ENCODE data around the gene ANKRD37.
A peak's percentile ranks its signal among the peaks of the same experiment; 100 is the strongest.

Gene ANKRD37

DNA sequence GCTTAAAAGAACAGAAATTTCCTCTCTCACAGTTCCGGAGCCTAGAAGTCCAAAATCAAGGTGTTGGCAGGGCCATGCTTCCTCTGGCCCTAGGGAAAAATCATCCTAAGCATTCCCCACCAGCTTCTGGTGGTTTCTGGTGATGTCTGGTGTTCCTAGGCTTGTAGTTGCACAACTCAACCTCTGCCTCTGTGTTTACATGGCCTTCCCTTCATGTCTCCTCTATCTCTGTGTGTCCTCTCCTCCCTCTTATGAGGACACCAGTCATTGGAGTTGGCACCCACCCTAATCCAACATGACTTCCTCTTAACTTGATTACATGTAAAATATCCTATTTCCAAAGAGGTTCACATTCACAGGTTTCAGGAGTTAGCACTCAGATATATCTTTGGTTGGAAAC lies 16.3 kb upstream of the ANKRD37 start:
- DNase-seq (ENCODE audit: low spot score): no peak

DNA sequence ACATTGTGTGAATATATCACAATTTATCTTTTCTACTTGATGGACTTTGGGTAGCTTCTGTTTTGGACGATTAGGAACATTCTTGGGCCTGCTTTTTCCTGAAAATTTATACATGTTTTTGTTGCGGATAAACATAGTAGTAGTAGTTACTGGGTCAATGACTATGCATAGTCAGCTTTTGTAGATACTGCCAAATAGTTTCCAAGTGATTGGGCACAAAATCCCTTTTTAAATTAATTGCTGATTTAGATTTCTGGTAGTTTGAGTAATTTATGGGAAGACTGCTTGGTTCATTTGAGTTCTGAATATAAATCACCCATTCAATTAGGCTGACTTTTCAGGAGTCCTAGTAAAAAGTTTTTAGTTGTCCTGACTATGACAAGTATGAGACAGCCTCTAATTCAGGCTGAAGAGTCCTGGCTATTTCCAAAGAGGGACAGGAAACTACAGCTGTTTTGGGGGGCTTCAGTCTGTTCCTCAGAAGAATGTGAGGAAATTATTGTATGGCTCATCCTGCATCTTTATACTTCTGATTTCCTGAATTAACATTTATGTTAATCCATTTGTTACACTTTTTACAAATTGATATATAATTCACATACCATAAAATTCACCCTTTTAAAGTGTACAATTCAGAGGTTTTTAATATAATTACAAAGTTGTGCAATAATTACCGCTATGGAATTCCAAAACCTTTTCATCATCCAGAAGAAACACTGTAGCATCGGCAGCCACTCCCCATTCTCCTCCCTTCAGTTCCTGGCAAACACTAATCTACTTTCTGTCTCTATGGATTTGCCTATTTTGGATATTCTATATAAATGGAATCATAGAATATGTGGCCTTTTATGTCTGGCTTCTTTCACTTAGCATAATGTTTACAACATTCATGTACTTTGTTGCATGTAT lies 15.1 kb upstream of the ANKRD37 start:
- DNase-seq (ENCODE audit: low spot score): no peak

DNA sequence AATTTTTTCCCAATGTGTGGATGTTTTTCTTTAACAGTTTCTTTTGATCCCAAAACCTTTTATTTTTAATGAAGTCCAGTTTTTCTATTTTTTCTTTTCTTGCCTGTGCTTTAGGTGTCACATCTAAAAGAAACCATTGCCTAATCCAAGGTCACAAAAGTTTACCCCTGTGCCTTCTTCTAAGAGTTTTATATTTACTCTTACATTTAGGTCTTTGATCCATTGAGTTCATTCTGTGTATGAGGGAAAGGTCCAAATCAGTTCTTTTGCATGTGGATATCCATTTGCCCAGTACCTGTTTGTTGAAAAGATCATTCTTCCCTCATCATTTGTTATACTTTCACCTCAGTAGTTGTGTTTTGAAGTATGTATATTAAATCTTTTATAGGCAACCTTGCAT lies 13.9 kb upstream of the ANKRD37 start:
- DNase-seq (ENCODE audit: low spot score): no peak

DNA sequence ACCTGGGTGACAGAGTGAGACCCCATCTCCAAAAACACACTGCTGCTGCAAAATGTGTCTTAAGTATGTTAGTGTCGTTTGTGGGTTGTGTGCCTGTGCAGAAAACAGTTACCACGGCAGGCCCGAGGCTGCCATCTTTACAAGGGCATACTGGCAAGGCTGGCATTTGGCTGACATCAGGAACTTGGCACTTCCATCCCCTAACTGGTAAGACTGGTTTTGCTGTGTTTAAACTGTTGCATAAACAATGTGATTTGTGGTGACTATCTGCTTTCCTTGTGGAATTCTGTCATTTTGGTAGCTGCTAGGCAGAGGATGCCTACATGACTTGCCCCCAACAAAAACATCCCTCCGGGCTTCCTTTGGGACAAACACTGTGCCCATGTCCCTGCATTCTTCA lies 13.2 kb upstream of the ANKRD37 start:
- no peak for DNase-seq (ENCODE audit: low spot score)

DNA sequence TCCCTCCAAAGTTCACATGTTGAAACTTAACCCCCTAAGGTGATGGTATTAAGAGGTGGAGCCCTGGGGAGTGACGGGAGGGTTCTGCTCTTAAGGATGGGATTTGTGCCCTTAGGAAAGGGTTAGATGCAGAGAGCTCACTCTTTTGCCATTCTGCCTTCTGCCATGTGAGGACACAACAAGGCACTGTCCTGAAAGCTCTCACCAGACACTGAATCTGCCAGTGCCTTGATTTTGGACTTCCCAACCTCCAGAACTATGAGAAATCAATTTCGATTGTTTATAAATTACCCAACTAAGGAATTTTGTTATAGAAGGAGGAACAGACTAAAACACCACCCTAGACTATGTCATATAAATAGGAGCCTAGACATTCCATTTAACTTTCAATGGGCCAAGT lies 12.6 kb upstream of the ANKRD37 start:
- DNase-seq (ENCODE audit: low spot score): no peak

DNA sequence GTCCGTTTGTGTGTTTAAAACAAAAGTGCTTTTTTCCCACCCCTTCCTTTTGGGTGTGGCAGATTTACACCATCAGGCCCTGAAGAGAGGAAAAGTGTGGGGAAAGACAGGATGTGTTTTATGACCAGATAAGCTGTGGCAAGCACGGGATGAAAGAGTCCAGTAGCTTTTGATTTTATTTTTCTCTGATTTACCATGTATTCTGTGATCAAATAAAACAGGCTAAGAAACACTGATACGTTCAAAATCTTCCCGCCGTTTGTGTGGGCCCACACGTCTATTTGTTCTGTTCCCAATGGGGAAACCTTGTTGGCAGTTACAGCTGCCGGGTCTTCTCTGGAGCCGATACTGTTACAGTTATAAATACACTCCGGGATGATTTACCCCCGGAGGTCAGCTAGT lies 11.7 kb upstream of the ANKRD37 start:
- no peak for DNase-seq (ENCODE audit: low spot score)

DNA sequence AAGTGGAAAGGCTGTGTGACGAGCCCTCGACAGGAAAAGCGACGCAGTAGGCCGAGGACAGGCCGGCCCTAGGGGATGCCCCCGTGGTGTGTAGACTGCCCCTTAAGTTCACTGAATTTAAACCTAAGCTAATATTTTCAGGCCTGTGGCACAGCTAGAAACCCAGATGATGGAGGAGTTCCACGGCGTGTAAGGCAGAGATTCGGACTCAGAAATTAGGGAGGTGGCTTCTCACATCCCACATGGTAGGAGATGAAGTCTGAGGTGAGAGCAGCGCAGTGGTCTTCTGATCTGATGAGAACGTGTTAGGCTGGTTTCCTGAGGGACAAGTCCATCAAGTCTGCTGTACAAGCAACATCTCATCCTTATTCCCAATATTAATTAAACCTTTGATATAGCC lies 8.7 kb upstream of the ANKRD37 start:
- DNase-seq (ENCODE audit: low spot score): no peak

DNA sequence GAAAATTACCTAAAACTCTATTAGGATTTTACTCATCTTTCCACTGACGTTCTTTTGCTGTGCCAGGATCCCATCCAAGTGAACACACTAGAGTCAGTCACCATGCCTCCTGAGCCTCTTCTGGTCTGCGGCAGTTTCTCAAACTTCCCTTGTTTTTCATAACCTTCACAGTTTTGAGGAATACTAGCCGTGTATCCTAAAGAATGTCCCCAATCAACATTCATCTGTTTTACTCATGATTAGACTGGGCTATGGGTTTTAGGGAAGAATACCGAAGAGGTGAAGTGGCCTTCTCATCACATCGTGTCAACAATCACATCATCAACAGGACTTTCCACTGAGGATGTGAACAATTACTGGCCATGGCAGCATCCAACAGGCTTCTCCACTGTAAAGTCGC lies 5.7 kb upstream of the ANKRD37 start:
- no peak for DNase-seq (ENCODE audit: low spot score)

DNA sequence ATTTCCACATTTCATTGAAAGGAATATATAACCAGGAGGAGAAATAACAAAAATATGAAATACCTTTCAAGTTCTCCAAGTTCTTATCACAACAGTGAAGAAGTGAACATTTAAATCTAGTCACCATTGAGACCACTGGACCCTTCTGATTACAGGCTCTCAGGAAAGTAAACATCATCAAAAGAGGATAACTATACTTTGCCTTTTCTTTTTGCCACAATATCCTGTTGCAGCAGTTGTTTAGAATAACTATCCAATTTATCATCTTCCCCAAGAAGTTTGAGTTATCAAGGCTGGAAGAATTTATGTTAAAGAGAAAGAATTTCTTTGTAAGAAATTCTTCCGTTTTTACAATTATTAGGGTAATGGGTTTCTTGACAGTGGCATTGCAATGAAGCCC lies 4.5 kb upstream of the ANKRD37 start:
- no peak for DNase-seq (ENCODE audit: low spot score)

DNA sequence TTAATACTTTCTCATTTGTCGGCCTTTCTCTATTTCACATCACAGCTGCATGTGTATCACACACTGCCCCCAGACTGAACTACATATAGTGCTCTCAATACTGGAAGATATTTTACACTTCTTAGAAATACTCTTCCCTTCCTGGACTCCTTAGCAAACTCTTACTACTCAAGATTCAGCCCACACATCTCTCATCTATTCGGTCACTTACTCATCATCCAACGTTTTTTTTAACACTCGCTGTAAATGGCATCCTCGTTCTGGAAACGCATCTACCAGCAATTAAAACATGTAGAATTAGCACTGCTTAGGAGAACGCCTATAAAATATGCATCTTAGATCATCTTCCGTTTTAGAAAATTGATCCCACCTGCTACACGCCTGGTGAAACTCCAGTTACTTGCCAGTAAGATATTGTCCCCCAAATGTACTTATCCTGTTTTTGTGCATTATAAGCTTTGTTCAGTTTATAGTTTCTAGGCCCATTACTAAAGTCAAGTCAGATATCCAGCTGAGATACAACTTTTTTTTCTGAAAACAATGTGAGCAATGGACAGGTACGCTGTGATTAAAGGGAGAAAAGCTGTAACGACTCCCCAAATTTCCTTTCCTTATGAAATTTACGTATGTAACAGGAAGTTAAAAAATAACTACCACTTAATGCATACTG lies 1.9 kb upstream of the ANKRD37 start:
- no peak for DNase-seq (ENCODE audit: low spot score)

DNA sequence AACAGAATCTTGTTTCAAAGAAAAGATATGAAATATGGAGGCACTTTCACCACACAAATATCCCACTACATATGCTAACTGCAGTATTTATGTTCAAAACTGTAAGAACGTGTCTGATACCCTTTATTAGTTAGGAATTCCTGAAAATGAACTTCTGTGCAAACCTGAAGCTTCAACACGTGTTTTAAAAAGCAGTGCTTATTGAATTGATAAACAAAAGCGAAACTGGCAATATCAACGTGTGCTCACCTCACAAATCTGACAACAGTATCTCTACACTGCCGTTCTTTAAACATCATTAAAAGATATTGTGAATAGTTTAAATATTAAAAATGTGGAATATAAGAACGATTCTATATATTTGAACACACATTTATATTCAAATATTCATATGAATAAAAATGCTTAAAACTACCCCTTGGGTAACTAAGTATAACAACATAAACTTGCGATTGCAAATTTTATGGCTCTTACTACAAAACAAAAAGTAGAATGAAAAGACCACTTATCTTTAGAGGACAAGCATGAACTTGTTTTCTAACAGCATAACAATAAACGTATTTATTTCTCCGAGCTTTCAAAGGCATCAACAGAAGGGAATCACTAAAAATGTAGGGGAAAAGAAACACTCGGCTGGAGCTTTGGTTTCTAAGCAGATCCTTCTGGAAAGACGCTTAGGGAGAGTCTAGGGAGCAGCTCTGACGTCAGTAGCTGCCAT lies 1.2 kb upstream of the ANKRD37 start, which contains the start of gene LRP2BP:
Gene LRP2BP, minus strand, starts transcription at position 687 of the 718 bp plus-strand sequence. CDS start 17,738 bp downstream, outside the sequence.
- DNase-seq (ENCODE audit: low spot score): peak; percentile 85

DNA sequence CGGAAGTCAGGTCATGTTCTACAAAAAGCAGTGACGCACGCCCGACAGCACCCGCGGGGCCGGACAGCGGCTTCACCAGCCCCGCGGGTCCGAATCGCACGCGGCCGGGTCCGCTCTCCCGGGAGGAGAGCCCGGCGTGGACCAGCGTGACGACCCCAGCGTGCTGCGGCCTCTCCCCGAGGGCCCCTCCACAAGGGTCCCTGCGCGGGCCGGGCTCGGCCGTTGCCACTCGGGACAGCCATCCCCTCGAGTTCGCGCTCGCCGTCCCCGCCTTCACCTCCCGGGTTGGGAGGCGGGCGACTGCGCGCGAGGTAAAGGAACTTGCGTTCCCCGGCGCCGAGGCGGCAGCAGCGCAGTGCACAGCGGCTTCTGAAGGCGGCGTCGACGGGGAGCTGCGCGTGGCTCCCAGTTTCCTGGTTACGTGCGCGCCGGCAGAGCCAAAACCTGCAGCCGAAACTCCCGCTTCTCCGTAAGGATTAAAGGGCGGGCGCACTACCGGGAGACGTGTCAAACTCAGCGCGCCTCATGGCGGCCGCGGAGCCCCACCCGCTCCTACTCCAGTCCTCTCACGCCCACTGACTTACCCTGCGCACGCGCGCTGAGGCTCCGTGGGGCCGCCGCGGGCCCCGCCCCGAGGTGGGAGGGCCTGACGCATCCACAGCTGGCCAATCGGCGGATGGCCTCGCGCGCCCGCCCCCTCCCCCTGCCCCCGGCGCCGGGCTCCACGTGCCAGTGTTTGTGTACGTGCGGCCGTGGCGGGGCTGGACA lies 501 bp upstream of the ANKRD37 start:
- peak; percentile 100 for DNase-seq (ENCODE audit: low spot score)

DNA sequence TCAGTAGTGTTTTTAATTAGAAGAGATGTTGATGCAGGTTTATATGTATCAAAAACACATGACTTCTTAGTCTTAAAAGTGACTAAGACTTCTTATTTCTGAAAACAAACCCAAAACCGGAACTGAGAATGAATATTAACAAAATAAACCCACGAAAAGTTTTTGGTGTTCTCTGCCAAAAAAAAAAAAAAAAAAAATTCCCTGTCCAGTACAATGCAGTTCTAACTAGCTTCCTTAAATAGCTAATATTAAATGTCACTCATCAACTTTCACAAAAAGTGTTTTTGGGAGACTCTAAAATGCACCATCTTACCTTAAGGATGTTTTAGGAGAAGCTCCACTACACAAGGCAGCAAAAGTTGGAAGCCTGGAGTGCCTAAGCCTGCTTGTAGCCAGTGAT lies 2.0 kb downstream of the ANKRD37 start:
- no peak for DNase-seq (ENCODE audit: low spot score)

DNA sequence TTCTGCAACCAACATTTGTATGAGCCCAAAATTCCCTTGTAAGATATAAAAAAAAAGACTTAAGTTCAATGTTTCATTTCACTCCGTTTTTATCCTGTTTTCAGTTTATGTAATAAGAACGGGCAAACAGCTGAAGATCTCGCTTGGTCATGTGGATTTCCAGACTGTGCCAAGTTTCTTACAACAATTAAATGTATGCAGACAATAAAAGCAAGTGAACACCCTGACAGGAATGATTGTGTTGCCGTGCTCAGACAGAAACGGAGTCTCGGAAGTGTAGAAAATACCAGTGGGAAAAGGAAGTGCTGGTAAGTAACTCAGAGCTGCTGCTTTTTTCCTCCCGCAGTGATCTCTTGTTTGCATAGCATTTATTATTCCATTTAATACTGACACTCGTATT lies 2.8 kb downstream of the ANKRD37 start:
- DNase-seq (ENCODE audit: low spot score): no peak

DNA sequence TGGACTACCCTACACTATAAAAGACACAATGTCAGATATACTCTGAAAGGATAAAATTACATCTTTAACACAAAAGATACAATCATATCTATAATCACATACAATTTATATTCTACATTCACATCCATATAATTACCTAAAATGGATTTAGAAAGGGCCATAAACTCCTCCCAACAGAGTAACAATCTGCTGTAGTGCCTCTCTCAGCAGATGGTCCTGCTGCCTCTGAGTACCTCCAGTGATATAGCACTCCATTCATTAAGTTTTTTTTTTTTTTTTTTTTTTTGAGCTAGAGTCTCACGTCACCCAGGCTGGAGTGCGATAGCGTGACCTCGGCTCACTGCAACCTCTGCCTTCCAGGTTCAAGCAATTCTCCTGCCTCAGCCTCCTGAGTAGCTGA lies 7.4 kb downstream of the ANKRD37 start:
- DNase-seq (ENCODE audit: low spot score): no peak

DNA sequence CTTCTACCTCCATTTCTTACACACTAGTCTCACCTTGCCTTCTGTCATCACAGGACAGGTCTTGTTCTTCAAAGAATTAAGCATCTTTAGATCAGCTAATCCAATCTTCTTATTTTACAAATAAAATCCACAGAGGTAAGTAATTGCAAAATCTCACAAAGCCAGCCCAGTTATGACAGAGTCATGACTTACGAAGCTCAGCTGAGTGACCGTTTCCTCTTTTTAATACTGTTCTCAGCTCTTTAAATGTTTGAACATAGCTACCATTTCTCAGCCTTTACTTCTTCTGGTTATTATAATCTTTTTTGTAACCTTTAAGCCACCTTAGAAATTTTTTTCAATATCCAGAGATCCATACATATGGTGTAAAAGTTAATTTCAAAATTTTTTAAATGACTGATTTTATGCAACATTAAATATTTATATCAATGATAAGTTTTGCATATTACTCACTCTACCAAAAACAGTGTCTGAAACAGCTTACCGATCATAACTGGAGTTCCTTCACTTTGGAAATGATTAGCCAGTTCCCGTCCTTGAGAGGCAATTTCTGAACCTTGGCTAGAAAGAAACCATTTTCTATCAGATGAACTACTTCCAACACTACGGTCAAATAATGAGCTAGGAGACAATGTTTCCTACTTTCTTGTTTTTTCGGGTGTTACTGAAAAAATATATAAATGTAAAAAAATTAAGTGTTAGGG lies 8.8 kb downstream of the ANKRD37 start:
- no peak for DNase-seq (ENCODE audit: low spot score)

DNA sequence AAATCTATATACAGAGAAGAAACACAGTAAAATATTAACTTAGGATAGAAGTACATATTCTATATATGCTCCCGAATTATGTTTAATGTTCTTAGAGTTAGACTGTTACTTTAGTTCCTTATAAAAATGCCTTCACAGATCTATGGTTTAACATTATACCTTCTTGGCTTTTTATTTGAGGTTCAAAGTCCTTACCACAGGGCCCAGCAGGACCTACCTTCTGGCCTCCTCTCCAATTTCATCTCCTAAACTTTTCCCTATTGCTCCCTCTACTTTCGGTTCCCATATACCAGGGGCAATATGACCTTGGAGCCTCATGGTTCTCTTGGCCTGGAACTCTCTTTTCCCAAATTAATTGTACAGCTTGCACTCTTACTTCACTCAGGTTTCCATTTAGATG lies 11.8 kb downstream of the ANKRD37 start:
- no peak for DNase-seq (ENCODE audit: low spot score)

DNA sequence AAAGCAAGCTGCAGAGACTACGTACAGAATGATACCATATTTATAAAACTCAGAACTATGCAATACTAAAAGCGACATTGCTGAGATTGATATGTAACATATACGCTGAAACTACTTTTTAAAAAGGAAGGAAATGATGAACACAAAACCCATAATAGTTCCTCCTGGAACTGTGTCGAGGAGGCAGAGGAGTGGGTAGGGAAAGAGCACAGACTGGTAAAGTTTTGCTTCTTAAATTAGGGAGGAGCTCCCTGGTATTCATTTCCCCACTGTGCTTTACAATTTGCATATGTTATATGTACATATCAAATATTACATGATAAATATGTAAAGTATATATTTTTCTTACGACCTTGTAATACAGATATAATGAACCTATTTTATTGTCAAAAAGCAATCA lies 15.2 kb downstream of the ANKRD37 start:
- DNase-seq (ENCODE audit: low spot score): no peak

DNA sequence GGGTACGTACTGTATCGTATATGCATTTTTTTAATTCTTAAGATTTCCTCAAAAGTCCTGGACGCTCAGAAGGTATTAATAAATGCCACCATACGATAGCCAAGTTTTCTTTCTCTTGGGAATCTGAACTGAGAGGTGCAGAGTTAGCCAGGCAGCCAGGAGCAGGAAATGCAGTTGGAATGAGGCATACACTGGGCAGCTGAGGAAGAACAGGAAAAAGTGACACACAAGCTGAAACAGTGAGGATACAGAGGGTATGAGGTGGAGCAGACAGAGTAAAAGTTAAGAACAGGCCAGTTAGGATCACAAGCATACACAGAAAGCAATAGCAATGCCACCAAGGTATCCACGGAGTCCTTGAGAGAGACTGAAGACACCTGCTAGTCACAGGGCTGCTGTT lies 15.8 kb downstream of the ANKRD37 start:
- no peak for DNase-seq (ENCODE audit: low spot score)

DNA sequence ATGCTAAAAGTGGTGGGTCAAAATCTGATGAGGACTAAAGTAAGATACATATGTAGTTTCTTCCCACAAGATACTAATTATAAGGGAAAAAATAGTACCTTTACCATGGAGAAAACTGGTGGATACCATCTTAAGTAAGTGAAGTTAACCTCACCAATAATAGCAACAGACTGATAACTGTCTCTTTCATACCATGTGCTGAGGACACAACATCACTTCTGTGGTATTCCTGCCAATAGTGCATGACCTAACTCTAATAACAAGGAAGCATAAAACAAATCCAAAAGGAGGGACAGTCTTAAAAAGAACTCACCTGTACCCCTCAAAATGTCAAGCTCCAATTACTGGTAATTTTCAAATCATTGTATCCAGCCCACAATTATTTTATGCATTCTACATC lies 20.3 kb downstream of the ANKRD37 start:
- no peak for DNase-seq (ENCODE audit: low spot score)

DNA sequence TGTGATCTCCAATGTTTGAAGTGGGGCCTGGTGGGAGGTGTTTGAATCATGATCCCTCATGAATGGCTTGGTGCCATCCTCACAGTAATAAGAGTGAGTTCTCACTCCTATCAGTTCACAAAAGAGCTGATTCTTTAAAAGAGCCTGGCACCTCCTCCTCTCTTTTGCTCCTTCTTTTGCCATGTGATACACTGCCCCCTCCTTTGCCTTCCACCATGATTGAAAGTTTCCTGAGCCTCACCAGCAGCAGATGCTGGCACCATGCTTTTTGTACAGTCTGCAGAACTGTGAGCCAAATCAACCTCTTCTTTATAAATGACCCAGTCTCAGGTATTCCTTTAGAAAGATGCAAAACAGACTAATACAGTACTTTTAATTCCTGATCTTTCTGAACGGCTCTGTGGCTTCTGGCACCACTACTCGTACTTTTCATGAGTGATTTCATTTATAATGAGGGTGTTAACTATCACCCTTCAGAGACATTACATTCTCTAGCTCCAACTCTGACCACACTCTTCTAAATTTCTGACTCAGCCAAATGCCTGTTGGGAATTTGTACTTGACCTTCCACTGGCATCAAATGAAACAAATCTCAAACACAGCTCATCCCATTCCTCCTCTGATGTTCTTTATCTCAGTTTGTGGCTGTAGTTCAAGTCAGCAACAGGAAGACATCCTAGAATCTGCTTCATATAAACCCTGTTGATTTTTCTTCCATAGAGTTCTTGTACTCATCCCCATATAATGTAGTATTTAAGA lies 24.9 kb downstream of the ANKRD37 start:
- DNase-seq (ENCODE audit: low spot score): no peak

Measured in COLO829 (cell line).